GM21447 (cell line): ENCODE results near the gene MILR1.
"Not testable (repeated sequence)": the region's sequence is repeated elsewhere in the genome, so short reads cannot be mapped to it uniquely, and the experiment has no call there.

ENCODE experiments used
- ATAC-seq: cut with Tn5 transposase; IDR thresholded peaks from one replicate; pipeline ENCODE4 v1.9.1; 2021; ENCODE audit not compliant: unreplicated experiment

The MILR1 gene

DNA sequence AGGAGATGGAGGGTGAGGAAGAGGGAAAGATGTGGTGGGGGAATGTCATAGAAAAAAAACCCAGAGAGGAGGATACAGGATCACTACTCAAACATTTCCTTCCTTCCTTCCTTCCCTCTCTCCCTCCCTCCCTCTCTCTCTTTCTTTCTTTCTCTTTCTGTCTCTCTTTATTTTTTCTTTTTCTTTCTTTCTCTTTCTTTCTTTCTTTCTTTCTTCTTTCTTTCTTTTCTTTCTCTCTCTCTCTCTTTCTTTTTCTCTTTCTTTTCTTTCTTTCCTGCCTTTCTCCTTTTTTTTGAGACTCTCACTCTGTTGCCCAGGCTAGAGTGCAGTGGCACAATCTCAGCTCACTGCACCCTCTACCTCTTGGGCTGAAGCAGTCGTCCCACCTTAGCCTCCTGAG is 17.9 kb downstream of the MILR1 start:
- not testable (repeated sequence) for ATAC-seq

DNA sequence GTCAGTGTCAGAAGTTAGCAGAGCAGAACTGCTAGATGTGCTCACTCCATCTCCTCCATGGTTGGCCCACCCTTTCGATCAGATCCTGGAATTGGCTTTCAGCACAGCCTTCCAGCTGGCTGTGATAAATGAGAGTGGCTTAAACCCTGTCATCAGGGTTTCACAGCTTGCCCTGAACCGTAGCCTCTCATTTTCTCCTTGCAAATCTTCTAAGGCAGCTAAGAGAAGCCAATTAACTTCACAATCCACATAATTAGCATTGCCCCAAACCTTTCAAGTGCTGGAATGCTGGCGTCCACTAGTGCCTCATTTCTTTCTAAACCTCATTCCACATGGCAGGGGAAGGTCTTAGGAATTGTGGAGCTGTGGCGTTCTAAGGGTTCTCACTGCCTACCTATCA is 21.7 kb downstream of the MILR1 start:
- no peak for ATAC-seq

DNA sequence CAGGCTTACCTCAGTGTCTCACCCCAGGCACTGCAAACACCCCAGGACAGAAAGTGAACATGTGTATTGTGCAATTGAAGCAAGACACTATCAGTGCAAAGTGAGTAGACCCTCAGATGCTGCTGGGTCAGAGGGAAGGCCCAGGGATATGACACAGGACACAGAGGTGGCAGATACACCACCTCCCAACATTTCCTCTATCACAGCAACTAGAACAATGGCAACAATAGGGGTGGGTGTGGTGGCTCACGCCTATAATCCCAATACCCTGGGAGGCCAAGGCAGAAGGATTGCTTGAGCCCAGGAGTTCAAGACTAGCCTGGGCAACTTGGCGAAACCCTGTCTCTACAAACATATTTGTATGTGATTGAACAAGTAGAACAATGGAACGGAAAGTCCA is 22.5 kb downstream of the MILR1 start:
- ATAC-seq, result no peak

DNA sequence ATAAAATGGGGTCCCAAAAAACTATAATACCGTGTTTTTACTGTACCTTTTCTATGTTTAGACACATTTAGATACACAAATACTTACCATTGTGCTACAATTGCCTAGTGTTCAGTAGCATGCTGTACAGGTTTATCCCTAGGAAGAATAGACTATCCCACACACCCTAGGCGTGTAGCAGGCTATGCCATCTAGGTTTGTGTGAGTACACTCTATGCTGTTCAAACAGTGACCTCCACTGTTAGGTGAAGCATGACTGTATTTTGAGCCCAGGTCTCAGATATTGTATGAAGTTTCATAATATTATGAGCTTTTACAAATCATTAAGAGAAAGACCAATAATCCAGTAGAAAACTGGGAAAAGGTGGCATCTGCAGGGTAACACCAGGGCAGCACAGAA is 23.6 kb downstream of the MILR1 start:
- ATAC-seq, result no peak

DNA sequence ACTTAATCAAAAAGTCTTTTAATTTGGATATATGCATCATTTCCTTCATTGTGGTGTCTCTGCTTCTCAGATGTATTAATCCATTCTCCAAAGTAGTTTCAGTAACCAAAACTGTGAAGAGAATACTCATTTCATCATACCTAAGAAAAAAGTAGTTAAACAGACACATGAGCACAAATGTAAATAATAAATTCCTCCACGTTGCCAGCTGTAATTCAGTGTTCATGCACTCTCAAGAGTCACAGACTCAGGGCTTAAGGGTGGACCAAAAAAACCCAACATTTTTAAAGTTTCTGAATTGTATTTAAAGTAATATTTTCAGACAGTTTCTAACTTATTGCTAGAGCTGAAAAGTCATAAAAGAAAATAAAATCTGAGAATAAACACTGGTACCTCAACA is 28.9 kb downstream of the MILR1 start:
- no peak for ATAC-seq

- no peak for ATAC-seq
Measured at GRCh38 chr17:64480951-64481350, 32.0 kb downstream of the MILR1 start.

- ATAC-seq, result no peak
Measured at GRCh38 chr17:64484380-64484779, 35.5 kb downstream of the MILR1 start.

DNA sequence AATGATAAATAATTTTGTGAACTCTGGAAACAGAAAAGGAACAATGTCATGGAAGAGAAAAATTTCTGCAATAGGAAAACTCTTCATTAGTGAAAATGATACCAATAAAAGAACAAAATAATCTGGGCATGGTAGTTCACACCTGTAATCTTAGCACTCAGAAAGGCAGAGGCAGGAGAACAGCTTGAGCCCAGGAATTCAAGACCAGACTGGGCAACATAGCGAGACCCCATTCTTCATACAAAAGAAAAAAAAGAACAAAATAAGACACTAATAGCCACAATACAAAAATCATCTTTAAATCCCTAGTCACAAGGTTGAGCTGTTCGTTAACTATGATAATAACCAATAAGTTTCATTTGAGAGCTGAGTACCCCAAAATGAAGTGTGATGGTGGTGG is 39.4 kb downstream of the MILR1 start:
- ATAC-seq, result no peak

GRCh38 chr17:64491034-64491860 is 42.3 kb downstream of the MILR1 start:
- no peak for ATAC-seq

DNA sequence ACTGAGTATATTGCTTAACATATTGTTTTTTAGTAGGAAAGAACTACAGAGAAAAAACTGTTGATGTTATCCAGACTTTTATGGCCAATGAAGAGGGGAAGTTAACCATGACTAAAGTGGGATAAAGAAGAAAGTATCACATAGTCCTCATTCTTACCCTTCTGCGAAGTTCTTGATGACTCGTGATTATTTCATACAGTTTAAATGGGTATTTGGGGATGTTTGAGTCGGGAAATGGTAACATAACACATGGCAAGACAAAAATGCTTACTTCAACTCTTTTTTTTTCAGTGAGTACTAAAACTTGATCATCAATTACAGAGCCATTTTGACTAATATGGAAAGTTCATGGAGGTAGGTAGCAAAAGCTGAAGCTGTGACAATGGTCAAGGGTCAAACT is 43.1 kb downstream of the MILR1 start:
- no peak for ATAC-seq

DNA sequence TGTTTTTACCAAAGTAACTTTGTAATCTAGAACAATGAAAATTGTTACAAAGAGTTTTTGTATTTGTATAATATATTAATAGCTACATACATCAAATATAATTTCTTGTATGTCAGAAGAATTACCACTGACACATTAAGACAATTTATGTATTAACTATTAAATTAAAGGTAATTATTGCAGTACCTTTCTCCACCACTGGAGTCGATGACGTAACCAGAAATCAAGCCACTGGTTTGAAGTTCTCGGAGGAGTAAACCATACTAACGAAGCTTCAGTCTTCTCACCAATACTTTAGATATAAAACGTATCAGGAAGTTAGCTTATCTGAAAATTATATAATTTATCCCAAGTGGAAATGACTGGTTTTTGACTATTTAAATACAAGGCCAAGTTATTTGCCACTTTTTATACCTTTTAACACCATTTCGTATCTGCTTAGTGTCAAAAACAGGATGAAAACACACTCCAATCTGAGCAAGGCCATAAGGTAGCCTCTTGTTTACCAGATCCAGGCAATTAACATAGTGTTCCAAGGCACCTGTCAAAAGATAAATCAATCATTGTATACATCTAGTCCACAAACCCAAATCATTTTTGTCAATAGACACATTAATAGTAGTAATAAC is 43.7 kb downstream of the MILR1 start:
- no peak for ATAC-seq

- no peak for ATAC-seq
Measured at GRCh38 chr17:64494121-64494520, 45.2 kb downstream of the MILR1 start.

GRCh38 chr17:64495300-64495699 is 46.4 kb downstream of the MILR1 start:
- ATAC-seq, result not testable (repeated sequence)

DNA sequence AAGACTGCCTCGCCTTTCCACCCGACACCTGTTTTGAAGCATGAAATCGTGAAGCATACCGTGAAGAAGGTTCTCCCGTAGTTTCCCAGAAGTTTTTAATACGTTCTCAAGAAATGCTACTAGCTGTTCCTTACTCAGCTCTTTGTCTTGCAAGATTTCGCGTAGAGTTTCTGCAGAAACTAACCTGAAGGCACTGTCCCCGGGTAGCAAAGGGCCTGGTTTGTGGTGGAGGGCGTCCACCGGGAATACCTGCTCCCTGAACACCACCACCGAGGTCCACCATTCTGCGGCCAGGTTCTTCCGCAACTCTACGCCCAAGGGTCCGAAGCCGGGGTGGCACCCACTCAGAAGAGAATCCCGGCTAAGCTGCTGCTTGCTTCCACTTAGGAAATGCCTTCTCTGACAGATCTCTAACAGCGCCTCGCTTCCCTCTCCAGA is 47.5 kb downstream of the MILR1 start:
- ATAC-seq, result no peak

GRCh38 chr17:64496786-64497564 is 48.1 kb downstream of the MILR1 start, which contains the start of gene POLG2:
POLG2 (minus strand) TSS chr17:64497054; CDS start chr17:64496968, 86 bp downstream.
- peak; percentile 84 for ATAC-seq

- no peak for ATAC-seq
Measured at GRCh38 chr17:64497565-64498035, 48.7 kb downstream of the MILR1 start.

- no peak for ATAC-seq
Measured at GRCh38 chr17:64498308-64499203, 49.6 kb downstream of the MILR1 start.

- no peak for ATAC-seq
Measured at GRCh38 chr17:64499805-64500486, 51.0 kb downstream of the MILR1 start.

GRCh38 chr17:64500487-64500859 is 51.6 kb downstream of the MILR1 start:
- ATAC-seq, result no peak
